K562 (cell line): ENCODE measurements around the gene CRK. TPM values are rescaled to one million over a fixed set of nuclear protein-coding genes. Genes with fewer than 3 reads are reported as not detected.

Source experiments
- CREM ChIP-seq: IDR thresholded peaks from 2 replicates; pipeline ENCODE4 v1.6.1; 2014; ENCODE audit warnings: antibody characterized with exemption, low read depth
- E2F3 ChIP-seq: fragments of 250-450 bp; sonication (Bioruptor Pico); IDR thresholded peaks from 2 replicates; pipeline ENCODE4 v1.4.0; 2020; ENCODE audit warnings: mild to moderate bottlenecking
- EP400 ChIP-seq: fragments of 450-650 bp; IDR thresholded peaks from 2 replicates; pipeline ENCODE4 v1.6.1; 2017; ENCODE audit warnings: antibody characterized with exemption, mild to moderate bottlenecking, moderate library complexity
- ETV1 ChIP-seq: fragments of 450-650 bp; conservative IDR thresholded peaks from 2 replicates; pipeline ENCODE4 v1.6.1; 2016; ENCODE audit warnings: missing genetic modification characterization, control low read depth, low read depth, missing compliant biosample characterization
- EWSR1 ChIP-seq: fragments of 450-650 bp; IDR thresholded peaks from 2 replicates; pipeline ENCODE4 v1.6.1; 2018; ENCODE audit warnings: borderline replicate concordance, mild to moderate bottlenecking, low read depth, moderate library complexity; ENCODE audit not compliant: partially characterized antibody
- GABPA ChIP-seq: fragments of 200-800 bp; sonication (Bioruptor generic); conservative IDR thresholded peaks from 2 replicates; pipeline ENCODE4 v1.6.1; 2016; ENCODE audit warnings: low read depth, missing genetic modification characterization, missing compliant biosample characterization
- HMGN3 ChIP-seq: IDR thresholded peaks from 2 replicates; pipeline ENCODE4 v1.6.1; 2011; ENCODE audit warnings: borderline replicate concordance, low read depth, mild to moderate bottlenecking, mixed read lengths, low read length; ENCODE audit not compliant: insufficient read length; ENCODE audit errors: extremely low read depth
- IRF2 ChIP-seq: sonication (generic); formaldehyde crosslinking; IDR thresholded peaks from 2 replicates; pipeline ENCODE4 v1.8.1; 2022; ENCODE audit warnings: mild to moderate bottlenecking, missing genetic modification reagents
- NBN ChIP-seq: fragments of 450-650 bp; IDR thresholded peaks from 2 replicates; pipeline ENCODE4 v1.6.1; 2016; ENCODE audit warnings: low read depth, mild to moderate bottlenecking
- PML ChIP-seq: IDR thresholded peaks from 2 replicates; pipeline ENCODE4 v1.6.1; 2012; ENCODE audit warnings: low read length, inconsistent platforms
- PTBP1 ChIP-seq: fragments of 200-400 bp; formaldehyde crosslinking; IDR thresholded peaks from 2 replicates; pipeline ENCODE4 v1.6.1; 2017; ENCODE audit warnings: low read depth, low read length
- RBM14 ChIP-seq: fragments of 200-400 bp; formaldehyde crosslinking; IDR thresholded peaks from 2 replicates; pipeline ENCODE4 v1.6.1; 2018; ENCODE audit warnings: low read depth, mild to moderate bottlenecking, low read length, moderate library complexity, borderline replicate concordance; ENCODE audit not compliant: insufficient read depth
- SPI1 ChIP-seq: IDR thresholded peaks from 2 replicates; pipeline ENCODE4 v1.6.1; 2011; ENCODE audit warnings: low read depth, low read length, control low read depth, borderline replicate concordance
- SRSF3 ChIP-seq: fragments of 200-400 bp; formaldehyde crosslinking; IDR thresholded peaks from 2 replicates; pipeline ENCODE4 v1.6.1; 2016; ENCODE audit warnings: mild to moderate bottlenecking, low read length, moderate library complexity; ENCODE audit not compliant: insufficient read depth
- STAG1 ChIP-seq: sonication (generic); formaldehyde crosslinking; IDR thresholded peaks from 2 replicates; pipeline ENCODE4 v1.5.0; 2020; ENCODE audit warnings: missing genetic modification reagents, borderline replicate concordance
- TEAD4 ChIP-seq, 2 experiments: sonication (generic) in 1 of 2; formaldehyde crosslinking in 1 of 2; IDR thresholded peaks; 2 replicates each; pipeline versions ENCODE4 v1.6.1 to v1.8.0; 2012 to 2022; ENCODE audit warnings: borderline replicate concordance in 1 of 2, inconsistent platforms in 1 of 2, low read length in 1 of 2, mild to moderate bottlenecking in 1 of 2, missing genetic modification reagents in 1 of 2
- TRIM24 ChIP-seq, 2 experiments: fragments of 450-650 bp; IDR thresholded peaks; 2 replicates each; pipeline ENCODE4 v1.6.1; 2016
- ZBED1 ChIP-seq: IDR thresholded peaks from 2 replicates; pipeline ENCODE4 v1.6.1; 2014
- ZBTB7A ChIP-seq: IDR thresholded peaks from 2 replicates; pipeline ENCODE4 v1.6.1; 2011; ENCODE audit warnings: low read depth, mild to moderate bottlenecking, low read length, moderate library complexity, borderline replicate concordance; ENCODE audit not compliant: control insufficient read depth
- polyA plus RNA-seq, 8 experiments: library from polyadenylated mRNA; depleted of rRNA in 4 of 8; stranded (reverse) in 5 of 8; unstranded in 3 of 8; fragments of >200 nt; fragmentation: Nextera tagmentation in 2 of 8; fragmentation: Illumina TruSeq in 1 of 8; extraction: Ambion mirVana in 2 of 8; extraction: Trizol in 1 of 8; gene quantifications; 2 replicates each; pipeline versions ENCODE4 v1.2.1 to v1.2.3, GENCODE V29; 2011 to 2014; ENCODE audit warnings: inconsistent platforms in 1 of 8, missing spikeins in 1 of 8
- total RNA-seq, 7 experiments: library from RNA; depleted of rRNA in 6 of 7; stranded (reverse); fragments of >200 nt in 6 of 7; fragmentation: Illumina TruSeq in 2 of 7; extraction: Trizol in 2 of 7; gene quantifications; 2 replicates each; pipeline versions ENCODE4 v1.2.1 to v1.2.3, GENCODE V29; 2011 to 2021; ENCODE audit warnings: low replicate concordance in 1 of 7
- TF ChIP-seq, protein P1 (sequence below), 3 experiments: fragments of 200-800 bp in 1 of 3; sonication (Bioruptor generic) in 1 of 3; sonication (generic) in 1 of 3; formaldehyde crosslinking in 1 of 3; IDR thresholded peaks; 2 replicates each; pipeline versions ENCODE4 v1.6.1 to v1.8.0; 2016 to 2022; ENCODE audit warnings: mild to moderate bottlenecking in 2 of 3, missing compliant biosample characterization in 2 of 3, missing genetic modification characterization in 2 of 3, missing genetic modification reagents in 1 of 3
- TF ChIP-seq, protein P2 (sequence below), 2 experiments: IDR thresholded peaks; 2 replicates each; pipeline ENCODE4 v1.6.1; 2011; ENCODE audit warnings: borderline replicate concordance in 1 of 2, control low read depth in 1 of 2, low read depth in 1 of 2, low read length in 1 of 2, mild to moderate bottlenecking in 1 of 2, mixed read lengths in 1 of 2, moderate library complexity in 1 of 2; ENCODE audit not compliant: insufficient read depth in 1 of 2, insufficient read length in 1 of 2, poor library complexity in 1 of 2, severe bottlenecking in 1 of 2; ENCODE audit errors: extremely low read depth in 1 of 2
- TF ChIP-seq, protein P3 (sequence below), 2 experiments: fragments of 450-650 bp; conservative IDR thresholded peaks; 2 replicates each; pipeline ENCODE4 v1.6.1; 2017; ENCODE audit warnings: mild to moderate bottlenecking in 2 of 2, moderate library complexity in 2 of 2

CRK gene
- total and polyA plus RNA-seq, 9 of the 15 experiments (the other 6 are each of a cell fraction or from before 2014, with no cell fraction given), result 13.1 to 40.2 (median 26.1) TPM

DNA sequence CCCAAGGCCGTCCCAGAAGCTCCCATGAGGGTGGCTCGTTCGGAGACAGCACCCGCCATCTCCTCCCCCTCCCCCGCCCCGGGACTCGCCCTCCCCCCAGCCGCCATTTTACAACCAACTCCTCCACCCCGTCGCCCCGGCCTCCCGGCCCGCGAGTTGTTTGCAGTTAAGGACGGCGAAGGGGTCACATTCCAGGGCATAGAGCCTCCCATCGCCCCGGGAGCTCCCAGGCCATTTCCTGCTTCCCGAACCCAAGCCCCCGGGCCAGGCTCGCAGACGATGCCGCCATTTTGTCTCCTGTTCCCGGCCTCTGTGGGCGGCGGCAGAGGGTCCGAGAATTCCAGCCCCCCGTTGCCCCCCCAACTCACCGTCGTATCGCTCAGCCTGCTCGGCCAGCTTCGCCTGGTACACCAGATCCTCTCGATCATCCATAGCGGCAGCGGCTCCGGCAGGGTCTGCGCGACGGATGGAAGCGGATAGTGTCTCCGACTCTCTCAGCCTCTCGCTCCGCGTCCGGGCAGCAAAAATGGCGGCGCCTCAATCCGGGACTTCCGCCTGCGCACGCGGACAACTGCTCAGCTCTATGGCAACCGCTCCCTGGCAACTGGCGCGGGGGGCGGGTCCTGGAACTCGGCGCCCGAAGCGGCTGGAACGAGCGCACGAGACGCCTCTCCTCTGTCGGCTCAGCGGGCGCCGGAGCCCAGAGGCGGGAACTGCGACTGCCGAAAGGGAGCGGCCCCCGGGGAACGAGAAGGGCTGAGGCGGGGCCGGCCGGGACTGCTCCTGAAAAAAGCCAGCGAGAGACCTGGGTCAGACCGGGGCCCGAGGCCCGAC lies 56.1 kb downstream of the CRK start, which contains the start of gene YWHAE (continued):
- TF ChIP-seq, protein P1, sequence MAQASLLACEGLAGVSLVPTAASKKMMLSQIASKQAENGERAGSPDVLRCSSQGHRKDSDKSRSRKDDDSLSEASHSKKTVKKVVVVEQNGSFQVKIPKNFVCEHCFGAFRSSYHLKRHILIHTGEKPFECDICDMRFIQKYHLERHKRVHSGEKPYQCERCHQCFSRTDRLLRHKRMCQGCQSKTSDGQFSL (CRISPR knock-in tag; IDR thresholded peaks at IDR 0.05), result peak; percentile 98
- TF ChIP-seq, protein P1 (tag; IDR thresholded peaks at IDR 0.05), result peak in 1 of 2 experiments; percentile 82; a peak in 2 of 4 replicates
- 0 out of 2 replicates have a peak, but pooled peaks have one; percentile 20 for TF ChIP-seq NBN
- TF ChIP-seq TEAD4 (IDR thresholded peaks at IDR 0.05; ENCODE audit: low read length), result peak; percentile 88
- no peak for TF ChIP-seq TEAD4 (CRISPR knock-in tag; IDR thresholded peaks at IDR 0.05; ENCODE audit: borderline replicate concordance)
- TF ChIP-seq TRIM24 (IDR thresholded peaks at IDR 0.05), result 0 out of 4 replicates have a peak, but pooled peaks of 1 of the 2 experiments have one; percentile 24
- TF ChIP-seq, protein P2, sequence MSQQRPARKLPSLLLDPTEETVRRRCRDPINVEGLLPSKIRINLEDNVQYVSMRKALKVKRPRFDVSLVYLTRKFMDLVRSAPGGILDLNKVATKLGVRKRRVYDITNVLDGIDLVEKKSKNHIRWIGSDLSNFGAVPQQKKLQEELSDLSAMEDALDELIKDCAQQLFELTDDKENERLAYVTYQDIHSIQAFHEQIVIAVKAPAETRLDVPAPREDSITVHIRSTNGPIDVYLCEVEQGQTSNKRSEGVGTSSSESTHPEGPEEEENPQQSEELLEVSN (IDR thresholded peaks at IDR 0.05; ENCODE audit: borderline replicate concordance in 1 of 2, extremely low read depth in 1 of 2, insufficient read depth in 1 of 2, insufficient read length in 1 of 2, low read depth in 1 of 2, low read length in 1 of 2, poor library complexity in 1 of 2, severe bottlenecking in 1 of 2), result peak; percentile 52 to 84
- TF ChIP-seq SRSF3, result 0 out of 2 replicates have a peak, but pooled peaks have one; percentile 23
- no peak for TF ChIP-seq STAG1 (CRISPR knock-in tag)
- peak; percentile 82 for TF ChIP-seq GABPA
- no peak for TF ChIP-seq IRF2 (CRISPR knock-in tag)
- peak; percentile 87 for TF ChIP-seq PML
- peak; percentile 45; the same call in 1 of the 2 replicates for TF ChIP-seq SPI1
- TF ChIP-seq HMGN3, result peak; percentile 37
- no peak for TF ChIP-seq PTBP1
- no peak for TF ChIP-seq RBM14
- TF ChIP-seq CREM, result peak; percentile 42; the same call in 1 of the 2 replicates
- peak; percentile 63; the same call in 1 of the 2 replicates for TF ChIP-seq ZBED1
- TF ChIP-seq ZBTB7A, result peak; percentile 90
- TF ChIP-seq, protein P3, sequence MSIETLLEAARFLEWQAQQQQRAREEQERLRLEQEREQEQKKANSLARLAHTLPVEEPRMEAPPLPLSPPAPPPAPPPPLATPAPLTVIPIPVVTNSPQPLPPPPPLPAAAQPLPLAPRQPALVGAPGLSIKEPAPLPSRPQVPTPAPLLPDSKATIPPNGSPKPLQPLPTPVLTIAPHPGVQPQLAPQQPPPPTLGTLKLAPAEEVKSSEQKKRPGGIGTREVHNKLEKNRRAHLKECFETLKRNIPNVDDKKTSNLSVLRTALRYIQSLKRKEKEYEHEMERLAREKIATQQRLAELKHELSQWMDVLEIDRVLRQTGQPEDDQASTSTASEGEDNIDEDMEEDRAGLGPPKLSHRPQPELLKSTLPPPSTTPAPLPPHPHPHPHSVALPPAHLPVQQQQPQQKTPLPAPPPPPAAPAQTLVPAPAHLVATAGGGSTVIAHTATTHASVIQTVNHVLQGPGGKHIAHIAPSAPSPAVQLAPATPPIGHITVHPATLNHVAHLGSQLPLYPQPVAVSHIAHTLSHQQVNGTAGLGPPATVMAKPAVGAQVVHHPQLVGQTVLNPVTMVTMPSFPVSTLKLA (conservative IDR thresholded peaks at IDR 0.05), result peak; percentile 78 to 89
- peak; percentile 99 for TF ChIP-seq EP400
- TF ChIP-seq ETV1 (tag), result peak; percentile 68; the same call in 1 of the 2 replicates
- peak; percentile 69 for TF ChIP-seq E2F3 (CRISPR knock-in tag)
- TF ChIP-seq EWSR1, result no peak
